ENCODE measurements around the gene NFATC2. TPM values are rescaled to one million over a fixed set of nuclear protein-coding genes. Genes with fewer than 3 reads are reported as not detected.

Gene NFATC2
- total RNA-seq, 1 experiment from 2014 or later = 0.61 TPM

GRCh38 chr20:51509208-51509607 lies 33.3 kb downstream of the NFATC2 start:
- Histone ChIP-seq H4K8ac (replicated peaks; ENCODE audit: insufficient read length, low read depth, low read length) (no peak overlapping the region), H2AK5ac (ENCODE audit: insufficient read length, low read length) (no peak overlapping the region), H2BK20ac (ENCODE audit: low read depth, low read length, poor library complexity, severe bottlenecking) (no peak overlapping the region), H4K5ac (ENCODE audit: insufficient read length, low read depth, low read length) (no peak overlapping the region), H3K27me3 (ENCODE audit: insufficient read depth, low read length) (no peaks in the 10 kb centered on the region), H3K9me3 (ENCODE audit: control insufficient read depth, low read depth, low read length) (no peaks in the 10 kb centered on the region), H3K27ac (ENCODE audit: insufficient read length, low read depth, low read length) (no peak overlapping the region), H4K91ac (ENCODE audit: insufficient read length, low read depth, low read length) (no peak overlapping the region), H2AFZ (ENCODE audit: low read length) (no peak overlapping the region), H3K4ac (ENCODE audit: low read depth, low read length) (no peak overlapping the region), H3K9ac (ENCODE audit: extremely low read depth, insufficient read length, low read length) (no peak overlapping the region), H4K20me1 (ENCODE audit: control insufficient read depth, insufficient read depth, insufficient read length) (no peaks in the 10 kb centered on the region), H3K56ac (ENCODE audit: insufficient read length, low read depth, low read length) (no peak overlapping the region), H3K23ac (ENCODE audit: insufficient read length, low read depth, low read length) (no peak overlapping the region), H3K79me2 (ENCODE audit: insufficient read depth, low read length) (no peaks in the 10 kb centered on the region), H2BK12ac (ENCODE audit: insufficient read length, low read depth, low read length) (no peak overlapping the region), H3K14ac (ENCODE audit: insufficient read depth, low read length) (no peak overlapping the region), H3K79me1 (ENCODE audit: insufficient read depth, low read depth, low read length, poor library complexity, severe bottlenecking) (no peaks in the 10 kb centered on the region), H3K4me2 (ENCODE audit: insufficient read depth, insufficient read length, low read length) (no peak overlapping the region), H3T11ph (ENCODE audit: low read length) (no peak overlapping the region), H3K4me1 (ENCODE audit: insufficient read depth, low read length) (no peaks in the 10 kb centered on the region), H2BK5ac (ENCODE audit: insufficient read length, low read length) (no peak overlapping the region), H3K23me2 (ENCODE audit: insufficient read length, low read depth, low read length, poor library complexity, severe bottlenecking) (no peaks in the 10 kb centered on the region), H2BK15ac (ENCODE audit: low read depth, low read length) (no peak overlapping the region), H3K18ac (ENCODE audit: insufficient read length, low read depth, low read length) (no peak overlapping the region), H2BK120ac (ENCODE audit: low read depth, low read length, poor library complexity, severe bottlenecking) (no peak overlapping the region)
- DNase-seq = no peak
- no CpG with 5 or more reads among the region's 1 CpG for WGBS (ENCODE audit: extremely low coverage, insufficient read length, low lambda C conversion rate)
- Mint-ChIP-seq H3K27ac (no peak overlapping the region), H3K36me3 (ENCODE audit: insufficient read depth in 1 of 3, low read depth in 3 of 3) (no peaks in the 10 kb centered on the region), H3K27me3 (ENCODE audit: low read depth) (peaks cover 6% of the 10 kb centered on the region; the same call in 1 of the 2 replicates), H3K4me1 (no peaks in the 10 kb centered on the region), H3K4me3 (no peak overlapping the region), H3K9me3 (no peaks in the 10 kb centered on the region)
- TF ChIP-seq CTCF (conservative IDR thresholded peaks at IDR 0.05) = no peak
